Neural cell (in vitro differentiated cells): ENCODE results near the gene GEMIN4. TPM values are rescaled to one million over a fixed set of nuclear protein-coding genes. Genes with fewer than 3 reads are reported as not detected.

Experiments
- H2AFZ ChIP-seq: fragments of 200-600, 300-800 bp; sonication (generic), shearing (Covaris generic); 2 replicates; pipeline ENCODE4 v1.6.0; 2014; ENCODE audit warnings: low read depth, mild to moderate bottlenecking, antibody characterized with exemption, low read length, moderate library complexity
- H3F3A ChIP-seq: fragments of 200-600 bp; shearing (Covaris generic); 2 replicates; pipeline ENCODE4 v1.6.1; 2016; ENCODE audit warnings: mild to moderate bottlenecking, moderate library complexity, mixed read lengths, antibody characterized with exemption, low read length; ENCODE audit not compliant: insufficient read depth, poor library complexity, severe bottlenecking
- H3K27ac ChIP-seq: fragments of 200-600, 300-800 bp; sonication (generic), shearing (Covaris generic); 2 replicates; pipeline ENCODE4 v1.5.1; 2014; ENCODE audit warnings: mild to moderate bottlenecking, low read length, moderate library complexity
- H3K27me3 ChIP-seq: fragments of 300-800, 200-600 bp; sonication (generic), shearing (Covaris generic); 2 replicates; pipeline ENCODE4 v1.6.0; 2014; ENCODE audit warnings: mild to moderate bottlenecking, low read depth, low read length, moderate library complexity; ENCODE audit not compliant: insufficient read depth
- H3K36me3 ChIP-seq: fragments of 300-800, 200-600 bp; sonication (generic), shearing (Covaris generic); 2 replicates; pipeline ENCODE4 v1.5.1; 2014; ENCODE audit warnings: mild to moderate bottlenecking, antibody characterized with exemption, low read length, moderate library complexity; ENCODE audit not compliant: insufficient read depth
- H3K4me2 ChIP-seq: fragments of 300-800, 200-600 bp; sonication (generic), shearing (Covaris generic); 2 replicates; pipeline ENCODE4 v1.6.0; 2014; ENCODE audit warnings: mild to moderate bottlenecking, low read length
- H3K4me3 ChIP-seq: fragments of 300-800, 200-600 bp; sonication (generic), shearing (Covaris generic); 2 replicates; pipeline ENCODE4 v1.5.1; 2014; ENCODE audit warnings: mild to moderate bottlenecking, low read length, moderate library complexity
- H3K79me2 ChIP-seq: fragments of 200-600 bp; shearing (Covaris generic); replicated peaks from 2 replicates; pipeline ENCODE4 v1.6.0; 2014; ENCODE audit warnings: mild to moderate bottlenecking, low read length, moderate library complexity; ENCODE audit not compliant: insufficient read depth
- H3K9ac ChIP-seq: fragments of 300-800, 200-600 bp; sonication (generic), shearing (Covaris generic); 2 replicates; pipeline ENCODE4 v1.6.1; 2016; ENCODE audit warnings: mild to moderate bottlenecking, low read length, mixed read lengths
- H3K9me2 ChIP-seq: fragments of 200-600 bp; shearing (Covaris generic); 2 replicates; pipeline ENCODE4 v1.6.1; 2016; ENCODE audit warnings: mild to moderate bottlenecking, low read length, mixed read lengths; ENCODE audit not compliant: insufficient read depth
- H3K9me3 ChIP-seq: fragments of 200-600, 300-800 bp; sonication (generic), shearing (Covaris generic); 2 replicates; pipeline ENCODE4 v1.6.1; 2016; ENCODE audit warnings: mild to moderate bottlenecking, mixed run types, low read length, moderate library complexity, mixed read lengths
- H4K20me1 ChIP-seq: fragments of 200-600 bp; shearing (Covaris generic); 2 replicates; pipeline ENCODE4 v1.6.1; 2016; ENCODE audit warnings: mild to moderate bottlenecking, mixed run types; ENCODE audit not compliant: insufficient read depth
- CTCF ChIP-seq: fragments of 450-650 bp; IDR thresholded peaks from 2 replicates; pipeline ENCODE4 v1.5.1; 2014; ENCODE audit warnings: antibody characterized with exemption, mild to moderate bottlenecking, moderate library complexity; ENCODE audit not compliant: poor library complexity, severe bottlenecking
- EP300 ChIP-seq: fragments of 450-650 bp; conservative IDR thresholded peaks from 2 replicates; pipeline ENCODE4 v1.6.1; 2014; ENCODE audit warnings: antibody characterized with exemption, mild to moderate bottlenecking, moderate library complexity; ENCODE audit not compliant: poor library complexity, severe bottlenecking
- EZH2 ChIP-seq: fragments of 200-600, 300-800 bp; shearing (Covaris generic), sonication (generic); IDR thresholded peaks from 2 replicates; pipeline ENCODE4 v1.6.1; 2014; ENCODE audit warnings: antibody characterized with exemption, low read length, borderline replicate concordance, mild to moderate bottlenecking; ENCODE audit not compliant: insufficient read depth, poor library complexity, severe bottlenecking
- MXI1 ChIP-seq: fragments of 450-650 bp; conservative IDR thresholded peaks from 2 replicates; pipeline ENCODE4 v1.6.1; 2014; ENCODE audit warnings: antibody characterized with exemption, mild to moderate bottlenecking; ENCODE audit not compliant: poor library complexity, severe bottlenecking
- POLR2AphosphoS5 ChIP-seq: IDR thresholded peaks from 2 replicates; pipeline ENCODE4 v1.6.1; 2012
- RAD21 ChIP-seq: fragments of 450-650 bp; conservative IDR thresholded peaks from 2 replicates; pipeline ENCODE4 v1.6.1; 2014; ENCODE audit warnings: antibody characterized with exemption, mild to moderate bottlenecking, moderate library complexity
- SMC3 ChIP-seq: fragments of 450-650 bp; conservative IDR thresholded peaks from 2 replicates; pipeline ENCODE4 v1.6.1; 2014; ENCODE audit warnings: antibody characterized with exemption, mild to moderate bottlenecking, moderate library complexity; ENCODE audit not compliant: poor library complexity
- TAF1 ChIP-seq: IDR thresholded peaks from 2 replicates; pipeline ENCODE4 v1.6.1; 2012; ENCODE audit warnings: low read depth
- polyA minus RNA-seq: library from RNA; depleted of rRNA, polyadenylated mRNA; stranded (reverse); fragments of >200 nt; gene quantifications from 2 replicates; pipeline ENCODE4 v1.2.3, GENCODE V29; 2014
- polyA plus RNA-seq: library from polyadenylated mRNA; depleted of rRNA; stranded (reverse); fragments of >200 nt; gene quantifications from 2 replicates; pipeline ENCODE4 v1.2.3, GENCODE V29; 2014
- TF ChIP-seq, protein P1 (sequence below): IDR thresholded peaks from 2 replicates; pipeline ENCODE4 v1.6.1; 2012; ENCODE audit warnings: borderline replicate concordance

The GEMIN4 gene
- 3.6 and 4.5 TPM in 2 replicates for polyA plus RNA-seq
- polyA minus RNA-seq: 8.3 and 9.4 TPM in 2 replicates

DNA sequence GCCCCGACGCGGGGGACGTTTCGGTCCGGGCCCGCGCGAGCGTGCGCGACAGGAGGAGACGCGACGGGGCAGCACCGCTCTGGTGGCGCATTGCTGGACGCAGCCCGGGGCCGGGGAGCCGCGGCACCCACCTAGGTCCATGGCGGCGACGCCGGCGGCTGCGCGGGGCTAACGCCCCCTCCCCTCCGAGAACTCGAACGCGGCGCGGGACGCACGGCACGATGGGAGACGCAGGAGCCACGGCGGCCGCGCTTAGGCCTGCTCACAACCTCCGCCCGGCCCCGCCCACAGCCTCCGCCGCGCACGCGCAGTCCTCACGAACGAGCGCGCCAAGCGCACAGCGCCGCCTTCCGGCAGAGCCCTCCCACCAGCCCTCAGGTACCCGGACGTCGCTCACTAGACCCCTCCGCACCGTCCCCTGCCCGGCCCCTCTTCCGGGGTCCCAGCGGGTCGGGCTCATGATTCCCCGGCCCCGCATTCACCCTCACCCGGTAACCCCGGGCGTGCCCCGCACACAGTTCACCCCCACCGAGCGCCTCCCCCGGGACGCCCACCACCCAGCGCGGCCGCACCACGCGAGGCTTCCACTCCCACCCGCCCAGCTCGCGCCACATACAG lies at the start of gene GEMIN4:
Gene GEMIN4 (minus strand): TSS at position 263 of the 618 bp plus-strand sequence. CDS start 122 bp downstream, at position 141.
- Histone ChIP-seq H3K9ac (peak within 1 kb of the TSS; percentile 68), H3K9me3 (no peaks in the 10 kb centered on the region), H3K4me3 (peak within 1 kb of the TSS; percentile 88), H3K36me3 (no peaks in the 10 kb centered on the region), H3K27me3 (no peaks in the 10 kb centered on the region), H3F3A (no peaks in the 10 kb centered on the region), H3K79me2 (peaks cover 22% of the 10 kb centered on the region), H3K9me2 (no peaks in the 10 kb centered on the region), H3K27ac (peak within 1 kb of the TSS; percentile 53), H4K20me1 (no peaks in the 10 kb centered on the region), H2AFZ (peak within 1 kb of the TSS; percentile 85), H3K4me2 (peak within 1 kb of the TSS; percentile 88)
- TF ChIP-seq EZH2 (no peak), SMC3 (peak; percentile 80), CTCF (peak; percentile 99), MXI1 (peak; percentile 94), RAD21 (peak; percentile 66), TAF1 (no peak), POLR2AphosphoS5 (peak; percentile 80), EP300 (peak; percentile 22)
- TF ChIP-seq, protein P1, sequence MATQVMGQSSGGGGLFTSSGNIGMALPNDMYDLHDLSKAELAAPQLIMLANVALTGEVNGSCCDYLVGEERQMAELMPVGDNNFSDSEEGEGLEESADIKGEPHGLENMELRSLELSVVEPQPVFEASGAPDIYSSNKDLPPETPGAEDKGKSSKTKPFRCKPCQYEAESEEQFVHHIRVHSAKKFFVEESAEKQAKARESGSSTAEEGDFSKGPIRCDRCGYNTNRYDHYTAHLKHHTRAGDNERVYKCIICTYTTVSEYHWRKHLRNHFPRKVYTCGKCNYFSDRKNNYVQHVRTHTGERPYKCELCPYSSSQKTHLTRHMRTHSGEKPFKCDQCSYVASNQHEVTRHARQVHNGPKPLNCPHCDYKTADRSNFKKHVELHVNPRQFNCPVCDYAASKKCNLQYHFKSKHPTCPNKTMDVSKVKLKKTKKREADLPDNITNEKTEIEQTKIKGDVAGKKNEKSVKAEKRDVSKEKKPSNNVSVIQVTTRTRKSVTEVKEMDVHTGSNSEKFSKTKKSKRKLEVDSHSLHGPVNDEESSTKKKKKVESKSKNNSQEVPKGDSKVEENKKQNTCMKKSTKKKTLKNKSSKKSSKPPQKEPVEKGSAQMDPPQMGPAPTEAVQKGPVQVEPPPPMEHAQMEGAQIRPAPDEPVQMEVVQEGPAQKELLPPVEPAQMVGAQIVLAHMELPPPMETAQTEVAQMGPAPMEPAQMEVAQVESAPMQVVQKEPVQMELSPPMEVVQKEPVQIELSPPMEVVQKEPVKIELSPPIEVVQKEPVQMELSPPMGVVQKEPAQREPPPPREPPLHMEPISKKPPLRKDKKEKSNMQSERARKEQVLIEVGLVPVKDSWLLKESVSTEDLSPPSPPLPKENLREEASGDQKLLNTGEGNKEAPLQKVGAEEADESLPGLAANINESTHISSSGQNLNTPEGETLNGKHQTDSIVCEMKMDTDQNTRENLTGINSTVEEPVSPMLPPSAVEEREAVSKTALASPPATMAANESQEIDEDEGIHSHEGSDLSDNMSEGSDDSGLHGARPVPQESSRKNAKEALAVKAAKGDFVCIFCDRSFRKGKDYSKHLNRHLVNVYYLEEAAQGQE: peak; percentile 36

DNA sequence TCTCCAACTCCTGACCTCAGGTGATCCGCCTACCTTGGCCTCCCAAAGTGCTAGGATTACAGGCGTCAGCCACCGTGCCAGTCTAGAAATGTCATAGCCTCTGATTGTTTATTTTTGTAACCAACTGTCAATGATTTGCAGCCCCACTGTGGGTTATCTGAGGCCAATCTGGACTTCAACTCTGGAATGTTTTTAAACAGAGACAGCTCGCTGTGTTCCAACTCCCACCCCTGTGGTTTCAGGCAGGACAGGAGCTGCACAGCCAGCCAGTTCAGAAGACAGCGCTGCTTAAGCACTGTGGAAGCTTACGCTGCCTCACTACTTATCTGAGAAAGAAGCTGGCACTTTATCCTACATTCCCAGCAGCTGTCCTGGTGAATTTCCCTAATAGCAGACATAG lies 49.6 kb upstream of the GEMIN4 start:
- TF ChIP-seq MXI1 (no peak), EP300 (no peak), CTCF (no peak), RAD21 (no peak), SMC3 (no peak), EZH2 (no peak), TAF1 (no peak), POLR2AphosphoS5 (no peak)
- TF ChIP-seq, protein P1: no peak
- no peaks in the 10 kb centered on the region for H3F3A ChIP-seq
- H2AFZ ChIP-seq: no peak overlapping the region
- H3K36me3 ChIP-seq: no peaks in the 10 kb centered on the region
- no peak overlapping the region for H3K27ac ChIP-seq
- no peaks in the 10 kb centered on the region for H3K9me2 ChIP-seq
- no peaks in the 10 kb centered on the region for H3K9me3 ChIP-seq
- no peaks in the 10 kb centered on the region for H4K20me1 ChIP-seq
- H3K79me2 ChIP-seq: no peaks in the 10 kb centered on the region
- no peak overlapping the region for H3K4me2 ChIP-seq
- no peak overlapping the region for H3K4me3 ChIP-seq
- H3K27me3 ChIP-seq: no peaks in the 10 kb centered on the region
- no peak overlapping the region for H3K9ac ChIP-seq
